HepG2 (cell line): ENCODE data around the gene CHM. TPM values are rescaled to one million over a fixed set of nuclear protein-coding genes. Genes with fewer than 3 reads are reported as not detected.
A peak's percentile ranks its signal among the peaks of the same experiment; 100 is the strongest.

Experiments used
- ATAC-seq: fragments of 200-7000 bp; cut with Tn5 transposase; 3 replicates; pipeline ENCODE4 v1.9.1; 2020; ENCODE audit warnings: mild to moderate bottlenecking, moderate library complexity
- BruUV-seq: library from RNA; stranded (reverse); fragments of 400-500 nt; replicated peaks from 2 replicates; lab custom pipeline; 2021; lab: Mats Ljungman, UMichigan
- CTCF ChIA-PET: fragments of 300-600 bp; formaldehyde crosslinking; extraction: SDS; loops from one replicate; lab custom pipeline; 2021; ENCODE audit warnings: low total read pairs, inconsistent platforms, low intra/inter-chr PET ratio; lab: Yijun Ruan, JAX
- POLR2A ChIA-PET: fragments of 350-600 bp; sonication (Branson Sonifier 250); formaldehyde crosslinking; loops from one replicate; lab custom pipeline; 2020; ENCODE audit warnings: antibody characterized with exemption, inconsistent platforms; lab: Yijun Ruan, JAX
- DNase-seq: peaks from one replicate; pipeline ENCODE4 v3.0.0-alpha.2; 2015; ENCODE audit warnings: low spot score
- FAIRE-seq: peaks from 3 replicates; lab custom pipeline; 2011; peaks lifted over from hg19 to GRCh38; lab: Jason Lieb, UNC
- H2AFZ ChIP-seq: one replicate; pipeline ENCODE4 v1.6.1; 2011; ENCODE audit warnings: low read length, inconsistent platforms
- H3K27ac ChIP-seq: fragments of 300-600 bp; 3 replicates; pipeline ENCODE4 v1.8.0; 2011; ENCODE audit warnings: mixed run types, mild to moderate bottlenecking, mixed read lengths, low read length, inconsistent platforms; ENCODE audit not compliant: insufficient read depth; ENCODE audit errors: extremely low read length
- H3K27me3 ChIP-seq, 2 experiments: fragments of 200-600 bp in 1 of 2; 2 replicates in 1 of 2; 3 replicates in 1 of 2; pipeline versions ENCODE4 v1.6.0 to v1.8.0; 2011; ENCODE audit warnings: low read length in 2 of 2, mild to moderate bottlenecking in 2 of 2, moderate library complexity in 2 of 2, inconsistent platforms in 1 of 2; ENCODE audit not compliant: insufficient read depth in 2 of 2, control insufficient read depth in 1 of 2
- H3K36me3 ChIP-seq, 2 experiments: fragments of 200-600 bp in 1 of 2; replicated peaks in 1 of 2; 2 replicates in 1 of 2; 3 replicates in 1 of 2; pipeline versions ENCODE4 v1.5.1 to v1.8.0; 2011; ENCODE audit warnings: low read length in 2 of 2, inconsistent platforms in 1 of 2; ENCODE audit not compliant: insufficient read depth in 2 of 2, control insufficient read depth in 1 of 2
- H3K4me1 ChIP-seq: 2 replicates; pipeline ENCODE4 v1.5.1; 2012; ENCODE audit warnings: low read length, inconsistent platforms; ENCODE audit not compliant: insufficient read depth
- H3K4me2 ChIP-seq: 2 replicates; pipeline ENCODE4 v1.6.0; 2011; ENCODE audit warnings: low read depth, low read length, inconsistent platforms
- H3K4me3 ChIP-seq, 3 experiments: fragments of 200-600 bp in 1 of 3; sonication (generic), shearing (Covaris generic) in 1 of 3; replicated peaks in 1 of 3; 2 replicates each; pipeline ENCODE4 v1.5.1; 2011 to 2016; ENCODE audit warnings: low read length in 3 of 3, inconsistent platforms in 2 of 3, low read depth in 2 of 3, mild to moderate bottlenecking in 2 of 3, control low read depth in 1 of 3, mixed read lengths in 1 of 3; ENCODE audit not compliant: insufficient read depth in 1 of 3
- H3K79me2 ChIP-seq: one replicate; pipeline ENCODE4 v1.6.1; 2011; ENCODE audit warnings: low read length, inconsistent platforms; ENCODE audit not compliant: insufficient read depth
- H3K9ac ChIP-seq: 2 replicates; pipeline ENCODE4 v1.6.0; 2011; ENCODE audit warnings: mild to moderate bottlenecking, low read depth, low read length, inconsistent platforms; ENCODE audit not compliant: insufficient read depth
- H3K9me3 ChIP-seq: 2 replicates; pipeline ENCODE4 v1.5.1; 2012; ENCODE audit warnings: mild to moderate bottlenecking, low read length
- H4K20me1 ChIP-seq: 2 replicates; pipeline ENCODE4 v1.6.0; 2011; ENCODE audit warnings: inconsistent platforms, mild to moderate bottlenecking, low read length, moderate library complexity; ENCODE audit not compliant: insufficient read depth
- KDM2A ChIP-seq: sonication (generic); formaldehyde crosslinking; IDR thresholded peaks from 2 replicates; pipeline ENCODE4 v1.4.0; 2020; ENCODE audit warnings: low read depth, missing genetic modification reagents, borderline replicate concordance
- PHF5A ChIP-seq: IDR thresholded peaks from one replicate; pipeline ENCODE4 v1.6.1; 2018; ENCODE audit warnings: low read depth, missing genetic modification reagents; ENCODE audit not compliant: unreplicated experiment
- SETDB1 ChIP-seq: sonication (generic); formaldehyde crosslinking; IDR thresholded peaks from 2 replicates; pipeline ENCODE4 v1.5.1; 2020; ENCODE audit warnings: missing genetic modification reagents, mild to moderate bottlenecking, borderline replicate concordance
- SRSF9 ChIP-seq: fragments of 200-400 bp; formaldehyde crosslinking; IDR thresholded peaks from 2 replicates; pipeline ENCODE4 v1.6.1; 2018; ENCODE audit warnings: borderline replicate concordance, mild to moderate bottlenecking, low read depth, low read length; ENCODE audit not compliant: insufficient read depth, poor library complexity, severe bottlenecking
- TCF12 ChIP-seq, 2 experiments: fragments of 450-650 bp in 1 of 2; sonication (generic) in 1 of 2; formaldehyde crosslinking in 1 of 2; IDR thresholded peaks; 2 replicates each; pipeline versions ENCODE4 v1.6.1 to v1.8.0; 2017 to 2022; ENCODE audit warnings: antibody characterized with exemption in 1 of 2, mild to moderate bottlenecking in 1 of 2, missing genetic modification reagents in 1 of 2, moderate library complexity in 1 of 2
- ZNF558 ChIP-seq: sonication (generic); formaldehyde crosslinking; IDR thresholded peaks from 2 replicates; pipeline ENCODE4 v1.9.0; 2022; ENCODE audit warnings: mild to moderate bottlenecking, missing genetic modification reagents, borderline replicate concordance
- ZNF652 ChIP-seq: IDR thresholded peaks from 2 replicates; pipeline ENCODE4 v1.6.1; 2016; ENCODE audit warnings: low read depth, borderline replicate concordance
- WGBS: methylation state at CpG from one replicate; pipeline ENCODE4 v1.1.6; 2017; ENCODE audit warnings: low lambda C conversion rate; 5-methylcytosine and 5-hydroxymethylcytosine counted together
- in situ Hi-C: cut with HindIII; loops from 2 replicates; pipeline ENCODE4 v1.10.0; 2017; ENCODE audit warnings: low pct_unique_long_range_greater_than_20kb; ENCODE audit not compliant: extremely low pct_ligation_motif_present
- intact Hi-C: fragments of 100-400 bp; cut with micrococcal nuclease; formaldehyde crosslinking; loops from one replicate; pipeline ENCODE4 v1.10.0; 2022; ENCODE audit not compliant: unreplicated experiment
- polyA plus RNA-seq, 8 experiments: library from polyadenylated mRNA; depleted of rRNA in 3 of 8; stranded (reverse) in 7 of 8; unstranded in 1 of 8; fragments of >200 nt; fragmentation: Illumina TruSeq in 4 of 8; extraction: Trizol in 4 of 8; gene quantifications; 2 replicates each; pipeline versions ENCODE4 v1.2.1 to v1.2.3, GENCODE V29; 2011 to 2016; ENCODE audit warnings: low read depth in 4 of 8, missing spikeins in 1 of 8, mixed read lengths in 1 of 8; ENCODE audit not compliant: insufficient read depth in 1 of 8
- total RNA-seq, 5 experiments: library from RNA; depleted of rRNA; stranded (reverse); fragments of >200 nt; fragmentation: Illumina TruSeq; extraction: Trizol; gene quantifications; 2 replicates each; pipeline ENCODE4 v1.2.3, GENCODE V29; 2016; ENCODE audit warnings: low read depth in 1 of 5

CHM gene
- total and polyA plus RNA-seq, 2 of the 13 experiments (the other 11 are each of a cell fraction or from before 2014, with no cell fraction given): 15.1 to 15.5 TPM

DNA sequence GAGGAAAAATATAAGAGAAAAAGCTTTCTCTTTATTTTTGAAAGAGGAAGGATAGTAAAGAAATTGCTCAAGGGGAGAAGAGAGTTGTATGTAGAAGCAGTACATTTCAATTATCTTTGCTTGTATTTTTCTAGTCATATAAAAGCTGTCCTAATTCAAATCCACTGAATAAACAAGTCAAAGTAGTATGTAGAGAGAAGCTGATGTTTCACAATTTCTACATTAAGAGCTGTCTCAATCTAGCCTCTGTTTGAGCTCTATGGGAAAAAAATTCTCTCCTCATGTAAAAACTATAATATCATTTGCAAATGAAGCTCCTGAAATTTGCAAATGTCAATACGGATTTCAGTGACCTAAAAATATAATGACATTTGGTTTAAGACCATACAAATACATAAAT, 52.6 kb downstream of the CHM start (continued):
- TF ChIP-seq KDM2A (CRISPR knock-in tag) (no peak), ZNF558 (CRISPR knock-in tag) (no peak)

DNA sequence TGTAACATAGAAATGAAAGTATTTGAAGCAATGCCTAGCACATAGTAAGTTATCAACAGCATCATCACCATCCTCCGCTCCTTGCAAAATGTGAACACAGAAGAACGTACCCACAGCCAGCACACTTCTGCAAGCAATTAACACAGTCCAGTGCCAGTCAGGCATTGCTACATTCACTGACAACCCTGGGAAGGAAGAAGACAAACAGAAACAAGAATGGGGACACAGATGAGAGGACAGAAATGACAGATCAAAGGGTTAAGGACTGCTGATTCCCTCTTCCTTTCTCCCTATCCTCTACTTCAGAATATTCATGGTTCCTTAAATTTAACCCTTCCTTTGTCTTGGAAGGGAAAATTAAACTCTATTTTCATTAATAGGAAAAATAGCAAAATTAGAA, 53.1 kb downstream of the CHM start:
- ChIA-PET CTCF (no interaction called here), POLR2A (no interaction called here)
- Histone ChIP-seq H3K4me2 (no peak overlapping the region), H3K9ac (no peak overlapping the region), H3K9me3 (no peaks in the 10 kb centered on the region), H4K20me1 (0 out of 2 replicates have a peak, but pooled peaks cover 4% of the 10 kb centered on the region), H3K4me3 (no peak overlapping the region), H2AFZ (no peak overlapping the region), H3K27ac (no peak overlapping the region), H3K4me1 (peaks cover 24% of the 10 kb centered on the region), H3K27me3 (no peaks in the 10 kb centered on the region), H3K36me3 (no peaks in the 10 kb centered on the region), H3K79me2 (peaks cover 11% of the 10 kb centered on the region)
- WGBS: 75% methylated on average over 2 of the region's 2 CpGs
- FAIRE-seq (peak; percentile 28), ATAC-seq (no peak; the same call in 2 of the 3 replicates), DNase-seq (peak; percentile 10)
- intact Hi-C loops: no loop called here
- no TSS peak for BruUV-seq
- in situ Hi-C loops: no loop called here
- TF ChIP-seq ZNF652 (CRISPR knock-in tag): peak; percentile 68
- TF ChIP-seq SRSF9: no peak

DNA sequence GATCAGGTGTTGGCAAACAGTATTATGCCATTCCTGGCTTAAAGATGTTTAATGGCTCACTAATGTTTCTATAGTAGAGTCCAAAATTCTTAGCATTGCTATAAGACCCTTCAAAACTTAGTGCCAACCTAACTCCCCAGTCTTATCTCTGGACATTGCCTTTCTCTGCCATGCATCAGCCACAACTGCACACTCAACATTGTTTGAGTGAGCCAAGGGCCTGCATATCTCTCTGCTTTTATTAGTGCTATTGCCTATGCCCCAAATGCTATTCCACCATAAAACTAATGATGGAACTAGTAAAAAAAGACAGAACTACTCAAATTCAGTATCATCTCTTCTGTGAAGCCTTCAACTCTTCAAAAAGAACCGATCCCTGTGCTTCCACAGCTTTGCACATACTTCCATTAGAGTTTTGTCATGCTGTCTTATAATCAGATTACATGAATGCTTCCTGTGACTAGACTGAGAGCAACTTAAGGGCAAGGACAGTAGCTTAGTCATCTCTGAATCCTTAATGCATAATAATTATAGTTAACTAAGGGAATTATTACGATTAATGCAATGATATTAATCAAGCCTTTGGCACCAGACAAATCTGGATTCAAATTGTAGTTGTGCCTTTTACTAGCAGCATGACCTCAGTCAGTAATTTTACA, 53.7 kb downstream of the CHM start:
- Histone ChIP-seq H3K4me1 (peaks cover 24% of the 10 kb centered on the region), H4K20me1 (0 out of 2 replicates have a peak, but pooled peaks cover 4% of the 10 kb centered on the region), H3K9ac (no peak overlapping the region), H3K9me3 (no peaks in the 10 kb centered on the region), H3K36me3 (no peaks in the 10 kb centered on the region), H3K27me3 (no peaks in the 10 kb centered on the region), H3K4me2 (no peak overlapping the region), H3K27ac (no peak overlapping the region), H3K79me2 (peaks cover 12% of the 10 kb centered on the region), H3K4me3 (no peak overlapping the region), H2AFZ (no peak overlapping the region)
- BruUV-seq: no TSS peak
- POLR2A ChIA-PET: no interaction called here
- WGBS: 71% methylated on average over 2 of the region's 2 CpGs
- TF ChIP-seq SETDB1 (CRISPR knock-in tag) (no peak), PHF5A (CRISPR knock-in tag) (no peak), TCF12 (IDR thresholded peaks at IDR 0.05) (no peak), TCF12 (CRISPR knock-in tag; IDR thresholded peaks at IDR 0.05) (no peak)
- FAIRE-seq (no peak), ATAC-seq (no peak), DNase-seq (no peak)
- intact Hi-C loops (no loop called here), in situ Hi-C loops (no loop called here)
- CTCF ChIA-PET: no interaction called here
